HPDE6-E6E7 (cell line): ENCODE data around the gene KL.

Experiments used
- DNase-seq: peaks from one replicate; pipeline ENCODE4 v3.0.0; 2011; ENCODE audit warnings: missing footprints; ENCODE audit errors: extremely low spot score

The KL gene

GRCh38 chr13:33016414-33017322 lies at the start of gene KL:
Gene KL, plus strand, starts transcription at chr13:33016423. Its CDS starts 18 bp downstream, at chr13:33016441.
- no peak for DNase-seq

- DNase-seq, result no peak
Observed at GRCh38 chr13:32967584-32968182, 48.5 kb upstream of the KL start.

- no peak for DNase-seq
Observed at GRCh38 chr13:32968316-32968715, 47.9 kb upstream of the KL start.

GRCh38 chr13:32968793-32969192 lies 47.4 kb upstream of the KL start:
- no peak for DNase-seq

- no peak for DNase-seq
Observed at GRCh38 chr13:32969516-32969941, 46.7 kb upstream of the KL start.

DNA sequence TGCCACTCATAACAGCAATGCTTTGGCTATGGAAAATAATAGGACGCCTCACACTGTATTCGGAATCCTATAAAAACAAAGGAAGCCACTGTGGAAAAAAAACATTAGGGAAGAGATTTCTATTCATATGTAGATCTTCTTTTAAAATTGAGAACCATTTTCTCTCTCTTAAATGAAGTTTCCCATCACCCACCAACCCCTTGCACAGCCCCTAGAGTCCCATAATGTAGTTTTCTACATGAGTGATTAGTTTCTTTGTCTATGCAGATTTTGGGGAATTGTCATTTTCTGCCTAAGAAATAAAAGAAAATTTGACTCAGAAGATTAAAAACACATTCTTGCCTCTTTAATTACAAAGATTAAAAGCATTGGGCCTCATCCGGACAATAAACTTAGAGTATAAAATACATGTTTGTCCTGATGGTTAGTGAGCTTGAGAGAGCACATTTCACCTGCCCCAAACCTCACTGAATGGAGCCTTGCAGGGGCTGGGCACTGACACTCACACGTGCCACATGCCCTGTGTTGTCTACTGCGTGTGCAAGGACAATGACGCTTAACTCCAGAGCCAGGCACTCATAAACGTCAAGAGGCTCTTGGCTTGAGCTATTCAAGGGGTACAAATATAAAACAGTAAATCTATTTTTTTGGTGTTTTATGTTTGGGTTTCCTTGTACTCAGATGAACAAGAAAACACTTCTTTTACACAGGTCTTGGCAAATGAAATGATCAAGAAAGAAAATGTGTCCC lies 40.0 kb upstream of the KL start:
- no peak for DNase-seq

DNA sequence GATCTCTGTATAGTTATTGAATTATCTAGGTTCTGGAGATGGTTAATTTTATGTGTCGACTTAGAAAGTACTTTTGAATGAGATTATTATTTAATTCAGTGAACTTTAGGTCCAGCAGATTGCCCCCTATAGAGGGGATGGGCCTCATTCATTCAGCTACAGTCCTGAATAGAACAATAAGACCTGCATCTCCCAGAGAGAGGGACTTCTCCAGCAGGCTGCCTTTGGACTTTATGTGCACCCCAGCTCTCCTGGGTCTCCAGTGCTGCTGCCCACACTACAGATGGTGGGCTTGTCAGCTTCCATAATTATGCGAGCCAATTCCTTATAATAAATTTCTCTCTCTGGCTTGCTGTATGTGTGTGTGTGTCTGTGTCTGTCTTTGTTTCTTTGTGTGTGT lies 39.3 kb upstream of the KL start:
- no peak for DNase-seq

- no peak for DNase-seq
Observed at GRCh38 chr13:32977321-32977720, 38.9 kb upstream of the KL start.

GRCh38 chr13:32978278-32978677 lies 37.9 kb upstream of the KL start:
- no peak for DNase-seq

GRCh38 chr13:32983058-32983457 lies 33.2 kb upstream of the KL start:
- no peak for DNase-seq

DNA sequence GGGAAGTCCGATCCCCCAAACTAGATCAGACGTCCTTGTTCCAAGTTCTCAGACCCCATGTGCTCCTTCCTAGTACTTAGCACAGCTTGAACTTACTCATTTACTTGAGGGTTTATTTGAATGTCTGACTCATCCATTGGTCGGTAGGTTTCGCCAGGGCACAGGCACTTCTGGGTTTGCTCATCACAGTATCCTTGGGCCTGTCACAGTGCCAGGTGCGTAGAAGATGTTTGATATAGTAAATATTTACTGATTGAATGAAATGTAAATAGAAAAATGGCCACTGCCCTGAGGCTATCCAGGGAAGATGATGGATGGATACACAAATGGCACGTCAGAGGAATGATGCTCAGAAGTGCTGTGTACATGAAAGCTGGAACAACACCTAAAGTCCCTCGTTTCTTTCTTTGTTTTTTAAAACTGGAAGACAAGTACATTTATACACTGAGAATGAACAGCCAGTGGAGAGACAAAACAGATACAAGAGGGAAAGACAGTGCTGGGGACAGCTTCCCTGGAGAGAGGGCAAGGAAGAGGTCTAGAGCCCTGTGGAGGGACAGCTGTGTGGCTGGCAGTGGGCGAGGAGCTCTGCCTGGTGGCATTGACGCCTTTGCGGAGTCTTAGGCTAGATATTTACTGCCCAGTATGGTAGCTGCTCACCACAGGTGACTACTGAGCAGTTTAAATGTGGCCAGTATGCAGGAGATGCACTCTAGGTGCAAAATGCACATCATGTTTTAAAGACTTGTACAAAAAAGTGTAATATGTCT lies 31.2 kb upstream of the KL start:
- no peak for DNase-seq

GRCh38 chr13:32986552-32986951 lies 29.7 kb upstream of the KL start:
- DNase-seq, result no peak

GRCh38 chr13:32987462-32987861 lies 28.8 kb upstream of the KL start:
- no peak for DNase-seq

GRCh38 chr13:32988608-32989289 lies 27.5 kb upstream of the KL start:
- DNase-seq, result no peak

DNA sequence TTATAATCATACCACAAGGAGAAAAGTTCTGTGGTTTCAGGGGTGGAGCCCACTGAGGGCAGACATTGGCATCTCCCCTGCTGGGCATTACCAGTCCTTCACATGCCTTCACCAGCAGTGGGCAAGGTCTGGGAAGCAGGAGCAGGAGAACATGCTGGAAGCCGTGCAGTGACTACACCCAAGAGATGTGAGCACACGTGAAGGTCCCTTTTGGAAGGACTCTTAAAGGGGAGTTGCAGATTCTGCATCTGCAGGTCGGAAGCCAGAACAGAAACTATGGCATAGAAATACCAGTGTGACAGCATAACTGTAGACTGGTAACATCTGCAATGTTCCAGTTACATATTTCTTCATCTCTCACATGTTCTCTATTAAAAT lies 26.9 kb upstream of the KL start:
- no peak for DNase-seq

DNA sequence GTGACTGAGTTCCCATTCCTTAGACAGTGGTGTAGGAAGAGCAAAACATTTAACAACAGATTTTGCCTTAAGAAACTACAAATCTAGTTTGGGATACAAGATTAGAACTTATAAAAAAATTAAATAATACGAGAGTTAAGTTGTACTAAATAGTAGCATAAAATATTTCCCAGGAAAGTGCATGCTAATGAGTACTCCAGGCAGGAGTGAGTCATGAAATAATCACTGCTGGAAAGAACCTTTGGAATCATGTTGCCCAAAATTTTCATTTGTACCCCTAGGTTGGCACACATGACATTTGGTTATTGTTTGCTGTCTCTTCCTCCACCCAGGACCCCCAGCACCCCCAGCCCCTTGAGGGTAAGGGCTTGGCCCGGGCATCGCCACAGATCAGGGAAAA lies 26.3 kb upstream of the KL start:
- no peak for DNase-seq

- no peak for DNase-seq
Observed at GRCh38 chr13:32993145-32993544, 23.1 kb upstream of the KL start.

DNA sequence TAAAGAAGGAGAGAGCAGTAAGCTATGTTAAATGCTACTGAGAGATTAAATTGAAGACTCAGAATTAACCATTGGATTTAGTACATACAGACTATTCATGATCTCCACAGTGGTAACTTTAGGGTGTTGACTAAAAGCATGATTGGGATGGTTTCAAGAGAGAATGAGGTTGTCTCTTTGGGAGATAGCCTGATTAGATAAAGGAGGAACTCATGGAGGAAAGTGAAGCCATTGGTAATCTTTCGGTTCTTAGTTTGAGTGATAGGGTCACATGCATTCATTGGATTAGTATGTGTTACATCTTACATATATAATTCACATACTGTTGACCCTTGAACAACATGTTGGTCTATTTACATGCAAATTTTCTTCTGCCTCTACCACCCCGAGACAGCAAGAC lies 18.8 kb upstream of the KL start:
- no peak for DNase-seq

DNA sequence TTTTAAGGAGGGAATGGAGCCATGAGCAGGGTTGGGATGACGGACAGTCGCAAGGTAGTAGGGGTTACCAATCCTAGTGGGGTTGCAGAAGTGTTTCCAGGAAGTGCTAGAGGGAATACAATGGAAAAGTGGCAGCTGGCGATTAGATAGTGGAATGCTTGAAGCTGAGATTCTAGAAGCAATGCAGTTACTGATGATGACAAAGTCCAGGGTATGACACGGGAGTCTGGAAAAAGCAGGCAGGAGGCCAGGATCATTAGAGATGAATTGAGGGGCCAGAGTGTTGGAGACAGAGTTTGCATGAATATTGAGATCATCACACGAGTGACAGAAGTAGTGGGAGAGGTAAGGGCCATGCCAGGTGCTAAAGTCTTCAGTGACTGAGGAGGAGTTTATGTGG lies 17.3 kb upstream of the KL start:
- DNase-seq, result no peak

DNA sequence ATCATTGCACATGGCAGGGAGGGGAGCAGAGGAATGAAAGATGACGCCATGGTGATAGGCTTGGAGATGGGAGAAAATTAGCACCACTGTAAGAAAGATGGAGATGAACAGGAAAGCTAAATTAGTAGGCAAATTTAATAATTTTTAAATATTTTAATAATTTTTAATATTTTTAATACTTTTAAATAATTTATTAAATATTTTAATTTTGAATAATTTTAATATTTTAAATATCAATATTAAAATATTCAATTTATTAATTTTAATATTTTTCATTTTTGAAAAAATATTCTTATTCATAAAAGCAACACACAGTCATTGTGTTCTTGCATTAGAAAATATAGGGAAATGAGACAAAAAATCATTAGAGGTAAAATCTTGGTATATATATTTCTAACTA lies 15.9 kb upstream of the KL start:
- DNase-seq, result no peak

GRCh38 chr13:33003458-33004019 lies 12.7 kb upstream of the KL start:
- DNase-seq, result no peak
